ENCODE measurements around the gene PLA2G12B.

GRCh38 chr10:72911758-72912157 lies 42.8 kb downstream of the PLA2G12B start:
- TF ChIP-seq CTCF (IDR thresholded peaks at IDR 0.05; ENCODE audit: low read depth, low read length, missing input control) (no peak), MAX (IDR thresholded peaks at IDR 0.05) (no peak), ZBTB33 (IDR thresholded peaks at IDR 0.05) (no peak), TAF1 (conservative IDR thresholded peaks at IDR 0.05) (no peak), YY1 (IDR thresholded peaks at IDR 0.05) (no peak), JUND (IDR thresholded peaks at IDR 0.05) (no peak), ATF3 (IDR thresholded peaks at IDR 0.05) (no peak), GABPA (IDR thresholded peaks at IDR 0.05 in 1 of 2, conservative IDR thresholded peaks at IDR 0.05 in 1 of 2) (no peak)
